T-helper 2 cell (primary cell): ENCODE measurements around the gene PLCG1.

Source experiments
- DNase-seq, 5 experiments: peaks; one replicate each; pipeline versions ENCODE4 v3.0.0 to v3.0.0-alpha.2; 2012 to 2022

The PLCG1 gene

DNA sequence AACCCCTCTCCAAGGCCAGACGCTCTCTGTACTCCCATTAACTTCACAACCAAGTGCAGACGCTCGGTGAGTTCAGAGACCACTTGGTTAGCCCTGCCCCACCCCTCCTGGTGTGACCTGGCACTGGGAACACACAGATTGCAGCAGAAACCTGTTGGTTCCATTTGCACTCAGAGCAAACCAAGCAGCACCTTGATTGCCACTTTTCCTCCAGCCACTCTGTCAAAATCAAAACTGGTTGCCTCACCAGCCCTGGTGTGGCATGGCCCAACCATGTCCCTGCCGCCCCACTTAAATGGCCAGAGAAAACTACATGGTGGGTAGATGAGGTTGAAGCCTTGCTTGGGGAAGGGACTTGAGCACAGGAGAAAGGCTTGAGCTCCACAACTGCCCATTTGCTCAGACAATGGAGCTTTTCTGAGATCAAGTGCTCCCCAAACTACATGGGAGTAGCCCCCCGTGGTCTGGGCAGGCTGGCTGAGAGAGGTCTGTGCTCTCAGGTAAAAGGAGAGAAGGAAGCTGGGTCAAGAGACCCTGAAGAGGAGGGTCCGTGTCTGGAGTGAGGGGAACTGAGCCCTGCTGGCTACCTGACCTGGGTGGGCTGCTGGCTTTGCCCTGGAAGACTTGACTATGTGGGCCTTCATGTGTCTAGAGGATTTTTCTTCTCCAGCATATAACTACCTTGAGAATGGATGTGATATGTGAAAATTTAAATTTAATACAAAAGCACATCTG lies 43.4 kb downstream of the PLCG1 start:
- DNase-seq = no peak

- no peak for DNase-seq
Measured at GRCh38 chr20:41181567-41181966, 44.2 kb downstream of the PLCG1 start.

DNA sequence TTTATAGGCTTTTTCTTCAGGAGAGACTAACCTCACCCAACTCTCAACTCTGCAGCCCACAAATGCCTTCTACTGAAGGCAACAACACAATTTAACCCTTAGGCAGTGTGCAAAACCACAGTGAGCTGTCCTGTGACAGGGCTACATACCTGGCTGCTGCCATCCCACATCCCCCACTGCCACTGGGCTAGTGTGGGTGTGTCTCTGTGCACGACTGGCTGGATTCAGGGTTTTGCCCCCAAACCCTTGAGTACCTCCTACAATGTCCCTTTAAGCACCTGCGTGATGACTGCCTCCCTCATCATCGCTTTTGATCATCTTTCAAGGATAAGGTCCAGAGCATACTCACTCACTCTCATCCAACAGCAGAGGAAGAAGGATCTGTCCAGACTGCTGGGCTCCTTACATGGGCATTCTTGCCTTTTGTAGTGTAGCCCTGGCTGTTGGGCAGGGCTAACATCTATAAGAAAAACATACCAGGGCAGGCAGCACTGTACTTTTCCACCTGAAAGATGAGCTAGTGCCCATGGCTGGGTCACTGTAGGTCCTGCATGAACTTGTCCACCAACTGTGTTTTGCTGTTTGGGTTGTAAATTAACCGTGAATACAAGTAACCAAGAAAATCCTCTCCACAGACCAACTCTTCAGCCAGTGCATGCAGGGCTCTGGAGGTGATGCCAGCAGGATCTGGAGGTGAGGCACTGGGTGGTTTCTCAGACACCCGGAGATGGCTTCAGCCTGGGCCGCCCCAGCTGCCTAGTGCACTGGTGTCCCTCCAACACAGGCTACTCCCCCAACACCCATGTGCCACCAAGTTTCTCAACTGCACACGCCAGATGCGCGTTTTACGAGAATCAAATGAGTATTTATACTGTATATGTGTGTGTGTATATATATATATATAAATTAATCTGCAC lies 45.2 kb downstream of the PLCG1 start:
- DNase-seq = peak in 1 of 5 experiments; percentile 47

GRCh38 chr20:41183391-41183790 lies 46.0 kb downstream of the PLCG1 start:
- DNase-seq = no peak

GRCh38 chr20:41183831-41184230 lies 46.5 kb downstream of the PLCG1 start:
- DNase-seq = no peak

DNA sequence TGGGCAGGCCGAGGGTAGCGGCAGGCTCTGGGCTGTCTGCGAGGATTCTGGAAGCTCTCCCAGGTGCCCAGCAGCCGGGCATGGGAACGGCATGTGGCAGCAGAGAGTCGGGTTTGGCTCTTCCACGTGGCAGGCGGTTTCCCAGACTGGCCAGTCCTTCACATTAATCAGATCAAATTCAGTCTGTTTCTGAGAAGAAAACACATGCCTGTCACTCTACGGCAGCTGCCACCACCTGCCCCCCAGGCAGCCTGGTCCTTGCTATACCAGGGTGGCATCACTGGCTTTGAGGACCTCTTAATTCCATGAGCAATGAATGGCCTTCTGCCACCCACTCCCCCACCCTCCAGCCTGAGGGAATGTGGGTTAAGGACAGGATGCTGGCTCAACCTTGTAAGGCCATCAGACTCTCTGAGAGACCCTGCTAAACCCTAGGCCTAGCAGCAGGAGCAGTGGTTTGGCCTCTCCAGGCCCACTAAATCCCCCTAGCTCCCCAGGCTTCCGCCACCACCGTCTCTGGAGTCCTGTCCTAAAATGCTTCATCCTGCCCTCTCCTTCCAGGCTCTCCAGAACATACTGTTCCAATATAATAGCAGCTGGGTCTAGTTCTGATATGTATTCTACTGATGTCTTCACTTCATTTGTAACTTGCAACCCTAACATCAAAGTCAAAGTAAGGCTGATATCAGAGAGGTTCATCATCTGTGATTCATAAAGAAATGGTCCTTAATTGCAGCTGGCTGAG lies 47.8 kb downstream of the PLCG1 start:
- no peak for DNase-seq

- DNase-seq = no peak
Measured at GRCh38 chr20:41187668-41188067, 50.3 kb downstream of the PLCG1 start.

DNA sequence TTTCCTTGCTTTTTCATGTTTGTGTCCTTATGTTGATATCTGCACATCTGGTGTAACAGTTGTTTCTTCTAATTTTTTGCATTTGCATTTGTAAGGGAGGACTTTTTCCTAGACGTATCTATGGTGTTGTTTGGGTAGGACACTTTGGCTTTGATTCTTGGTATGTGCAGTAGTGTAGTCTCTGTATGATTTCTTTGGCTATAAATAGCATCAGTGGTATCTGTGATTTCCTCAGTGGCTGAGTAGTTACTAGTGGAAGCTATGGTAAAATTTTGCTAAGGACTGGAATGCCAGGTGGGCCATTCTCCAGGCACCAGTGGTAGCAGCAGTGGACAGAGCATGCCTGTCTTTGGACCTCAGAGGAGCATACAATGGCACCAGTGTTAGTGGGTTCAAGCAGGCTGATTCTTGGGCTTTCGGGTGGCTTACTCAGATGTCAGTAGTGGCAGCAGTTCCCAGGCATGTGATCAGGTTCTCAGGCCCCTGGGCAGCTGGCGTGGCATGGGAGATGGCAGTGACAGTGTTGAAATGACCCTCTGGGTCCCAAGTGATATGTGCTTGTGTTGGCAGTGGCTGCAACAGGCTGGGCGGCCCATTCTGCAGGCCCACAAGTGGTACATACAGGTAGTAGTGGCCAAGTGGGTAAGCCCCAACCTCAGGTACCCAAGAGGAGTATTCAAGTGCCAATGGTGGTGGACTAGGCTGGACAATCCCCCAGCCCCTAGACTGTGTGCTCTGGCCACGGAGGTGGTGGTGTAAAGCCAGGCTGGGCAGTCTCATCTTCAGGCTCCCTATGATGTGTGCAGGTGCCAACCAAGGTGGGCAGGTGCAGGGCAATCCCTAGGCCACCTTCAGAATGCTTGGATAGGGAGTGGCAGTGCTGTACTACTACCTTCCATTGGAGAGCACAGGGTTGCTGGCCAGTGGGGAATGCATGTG lies 54.5 kb downstream of the PLCG1 start:
- no peak for DNase-seq

DNA sequence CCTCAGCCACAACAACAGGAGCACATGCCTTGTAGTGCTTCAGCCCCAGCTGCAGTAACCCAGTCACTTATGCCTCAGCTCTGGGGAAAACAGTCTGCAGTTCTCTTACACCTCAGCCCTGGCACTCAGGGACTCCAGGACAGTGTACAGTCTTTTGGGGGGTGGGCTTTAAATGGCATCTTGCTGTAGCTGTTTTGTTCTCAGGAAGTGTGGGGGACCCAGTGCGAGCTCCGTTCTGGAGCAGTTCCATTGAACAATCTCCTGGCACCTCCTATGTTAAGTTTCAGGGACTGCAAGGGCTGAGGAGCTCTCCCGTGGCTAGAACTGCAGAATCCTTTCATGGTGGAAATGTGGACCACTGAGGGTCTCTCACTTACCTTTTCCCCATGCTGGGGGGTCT lies 55.2 kb downstream of the PLCG1 start:
- no peak for DNase-seq

GRCh38 chr20:41196653-41197225 lies 59.4 kb downstream of the PLCG1 start:
- DNase-seq = peak in 1 of 5 experiments; percentile 22

- no peak for DNase-seq
Measured at GRCh38 chr20:41198443-41198842, 61.1 kb downstream of the PLCG1 start.

DNA sequence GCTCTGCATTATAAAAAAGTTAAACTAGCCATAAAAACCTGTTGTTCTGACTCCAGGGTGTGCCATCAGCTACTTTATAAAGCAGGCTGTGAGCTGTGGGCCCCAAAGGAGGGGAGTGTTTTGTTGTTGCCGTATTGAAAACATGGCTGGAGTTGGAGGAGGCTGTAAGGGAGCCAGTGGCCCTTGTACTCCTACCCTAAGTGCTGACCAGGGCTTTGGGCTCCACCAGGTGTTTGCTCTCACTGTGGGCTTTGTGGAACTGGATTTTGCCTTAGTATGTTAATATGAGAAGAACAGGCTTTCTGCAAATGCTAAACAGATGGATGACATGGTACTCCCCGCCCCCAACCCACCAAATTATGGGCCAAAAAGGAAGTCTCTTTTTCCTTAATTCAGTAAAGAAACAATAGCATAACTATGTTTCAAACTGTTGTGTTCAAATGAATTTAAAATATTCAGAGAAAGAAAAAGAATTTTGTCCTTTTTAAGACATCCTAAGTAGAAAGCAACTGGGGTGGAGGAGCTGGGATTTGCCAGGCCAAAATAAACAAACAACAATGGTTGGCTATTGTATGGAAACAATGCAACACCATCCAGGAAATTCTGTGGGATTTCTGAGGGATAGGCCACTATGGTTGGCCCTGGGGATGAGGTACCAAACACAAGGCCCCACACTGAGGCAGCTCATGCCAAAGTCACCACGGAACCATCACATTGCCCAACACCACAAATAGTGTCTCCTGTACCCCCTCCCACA lies 63.3 kb downstream of the PLCG1 start:
- no peak for DNase-seq

DNA sequence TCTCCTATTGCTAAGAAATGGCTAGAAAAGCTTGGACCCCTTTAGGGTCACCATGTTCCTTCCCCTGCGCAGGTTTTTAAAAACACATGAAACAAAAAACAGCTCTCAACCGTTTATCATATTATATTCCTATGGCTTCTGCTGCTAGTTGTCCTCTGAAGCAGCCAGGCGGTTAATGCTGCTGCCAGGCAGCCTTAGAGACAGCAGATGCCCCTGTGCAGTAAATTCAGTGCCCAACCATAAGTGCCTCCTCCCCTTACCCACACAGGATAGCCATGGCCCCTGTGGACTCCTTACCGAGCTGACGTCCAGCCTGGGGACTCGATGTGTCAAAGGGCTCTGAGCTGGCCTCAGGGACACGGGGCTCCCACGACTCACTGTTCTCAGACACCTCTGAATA lies 64.4 kb downstream of the PLCG1 start:
- no peak for DNase-seq

DNA sequence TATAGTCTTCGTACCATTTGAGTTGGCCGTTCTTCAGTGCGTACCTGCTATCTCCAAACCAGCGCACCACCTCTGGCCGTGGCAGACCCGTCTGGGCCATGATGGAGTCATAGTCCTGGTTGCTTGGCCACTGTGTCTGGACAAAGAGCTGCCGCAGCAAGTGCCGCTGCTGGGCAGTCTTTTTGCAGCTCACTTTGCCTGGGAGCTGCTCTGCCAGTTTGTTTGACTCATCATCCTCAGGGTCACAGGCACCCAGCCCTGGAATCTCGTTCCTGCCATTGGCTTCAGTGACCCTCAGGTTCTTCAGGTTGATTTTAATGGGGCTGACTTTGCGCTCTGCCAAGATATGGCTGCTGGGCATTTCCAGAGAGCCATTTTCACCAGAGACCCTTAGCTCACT lies 65.1 kb downstream of the PLCG1 start:
- DNase-seq = no peak

DNA sequence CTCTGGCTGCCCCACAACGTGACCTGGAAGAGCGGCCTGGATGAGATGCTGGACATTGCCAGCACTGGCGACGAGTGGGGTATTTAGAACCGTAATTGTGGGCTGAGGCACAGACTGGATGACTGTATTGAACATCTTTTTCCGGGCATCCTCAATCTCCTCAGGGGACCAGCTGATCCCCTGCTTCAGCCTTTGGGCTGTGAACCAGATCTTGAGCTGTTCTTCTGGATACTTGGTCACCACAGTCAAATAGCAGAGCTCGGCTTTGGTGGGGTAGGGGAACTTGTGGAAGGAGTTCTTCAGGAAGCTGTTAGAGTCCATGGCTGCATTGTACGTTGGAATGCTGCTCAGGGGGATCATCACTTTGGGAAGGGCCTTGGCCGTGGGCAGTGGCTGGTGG lies 66.3 kb downstream of the PLCG1 start:
- no peak for DNase-seq

GRCh38 chr20:41204304-41205265 lies 67.2 kb downstream of the PLCG1 start:
- DNase-seq = no peak

- no peak for DNase-seq
Measured at GRCh38 chr20:41205313-41205712, 68.0 kb downstream of the PLCG1 start.

DNA sequence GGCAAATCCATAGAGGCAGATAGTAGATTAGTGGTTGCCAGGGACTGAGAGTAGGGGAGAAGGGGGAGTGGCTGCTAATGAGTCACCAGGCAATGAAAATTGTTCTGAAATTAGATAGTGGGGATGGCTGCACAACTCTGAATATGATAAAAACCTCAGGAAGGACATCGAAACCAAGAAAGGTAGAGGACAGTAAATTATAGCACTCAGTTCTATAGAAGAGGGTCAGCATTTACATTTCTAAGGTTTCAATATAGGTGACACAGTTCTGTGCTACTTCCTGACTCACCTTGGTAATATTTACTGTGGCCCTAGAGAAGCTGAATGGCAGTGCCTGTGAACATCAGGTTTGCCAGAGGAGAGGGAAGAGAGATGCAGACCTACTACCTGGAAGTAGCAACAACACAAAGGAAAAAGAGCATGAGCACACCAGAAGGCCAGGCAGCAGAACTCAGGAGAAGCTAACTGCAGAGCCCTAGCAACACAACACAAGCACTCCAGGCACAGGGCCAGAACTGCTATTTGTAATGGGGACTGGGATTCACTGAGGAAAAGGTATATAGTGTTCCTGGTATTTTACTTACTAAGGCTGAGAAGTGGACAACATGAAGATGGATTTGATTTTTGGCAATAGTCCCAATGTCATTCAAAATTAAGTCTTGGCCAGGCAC lies 75.9 kb downstream of the PLCG1 start:
- DNase-seq = no peak

DNA sequence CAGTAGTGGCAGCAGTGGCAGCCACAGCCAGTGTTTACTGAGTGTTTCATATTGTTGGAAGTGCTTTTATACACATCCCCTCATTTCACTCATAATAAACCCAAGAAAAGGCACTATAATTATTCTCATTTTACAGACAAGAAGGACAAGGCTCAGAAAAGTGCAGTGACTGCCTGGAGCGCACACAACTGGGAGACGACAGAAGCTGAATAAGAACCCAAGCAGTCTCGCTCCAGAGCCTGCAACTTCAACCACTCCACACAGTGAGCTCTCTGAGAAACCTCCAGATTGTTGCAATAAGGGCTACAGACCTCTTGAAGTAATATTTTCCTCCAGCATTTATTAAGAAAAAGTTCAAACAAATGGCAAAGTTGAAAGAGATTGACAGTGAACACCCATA lies 76.9 kb downstream of the PLCG1 start:
- DNase-seq = no peak
